Measurements from ENCODE around the gene VPS26B. TPM values are rescaled to one million over a fixed set of nuclear protein-coding genes. Genes with fewer than 3 reads are reported as not detected.

Gene VPS26B
- total and polyA plus RNA-seq, 7 donors = 22.8 to 53.7 (median 35.7) TPM

DNA sequence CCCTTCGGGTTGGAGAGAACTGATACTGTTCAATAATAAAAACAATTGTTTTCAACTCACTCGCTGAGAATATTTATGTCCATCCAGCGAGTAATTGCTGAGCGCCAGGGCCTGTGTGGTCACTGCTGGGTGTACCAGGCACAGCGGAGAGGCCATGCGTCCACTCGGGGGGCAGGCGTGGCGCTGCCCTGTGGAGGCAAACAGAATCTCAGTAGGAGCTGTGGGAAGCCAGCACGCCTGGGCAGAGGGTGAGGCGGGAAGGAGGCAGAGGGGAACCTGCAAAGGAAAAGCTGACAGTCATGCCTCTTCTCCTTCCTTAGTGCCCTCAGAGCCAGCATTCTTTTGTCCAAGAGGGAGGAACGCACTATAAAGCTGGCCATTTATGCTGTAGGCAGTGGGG is 63.1 kb downstream of the VPS26B start:
- Histone ChIP-seq H3K4me3 (no peak overlapping the region), H3K27ac (no peak overlapping the region), H3K36me3 (no peaks in the 10 kb centered on the region), H3K4me1 (no peaks in the 10 kb centered on the region), H3K27me3 (no peaks in the 10 kb centered on the region), H3K9me3 (no peaks in the 10 kb centered on the region)
- 88 to 91% methylated on average over 12 of the region's 12 CpGs for WGBS, 2 donors
- DNase-seq = no peak
- TF ChIP-seq, protein P1, sequence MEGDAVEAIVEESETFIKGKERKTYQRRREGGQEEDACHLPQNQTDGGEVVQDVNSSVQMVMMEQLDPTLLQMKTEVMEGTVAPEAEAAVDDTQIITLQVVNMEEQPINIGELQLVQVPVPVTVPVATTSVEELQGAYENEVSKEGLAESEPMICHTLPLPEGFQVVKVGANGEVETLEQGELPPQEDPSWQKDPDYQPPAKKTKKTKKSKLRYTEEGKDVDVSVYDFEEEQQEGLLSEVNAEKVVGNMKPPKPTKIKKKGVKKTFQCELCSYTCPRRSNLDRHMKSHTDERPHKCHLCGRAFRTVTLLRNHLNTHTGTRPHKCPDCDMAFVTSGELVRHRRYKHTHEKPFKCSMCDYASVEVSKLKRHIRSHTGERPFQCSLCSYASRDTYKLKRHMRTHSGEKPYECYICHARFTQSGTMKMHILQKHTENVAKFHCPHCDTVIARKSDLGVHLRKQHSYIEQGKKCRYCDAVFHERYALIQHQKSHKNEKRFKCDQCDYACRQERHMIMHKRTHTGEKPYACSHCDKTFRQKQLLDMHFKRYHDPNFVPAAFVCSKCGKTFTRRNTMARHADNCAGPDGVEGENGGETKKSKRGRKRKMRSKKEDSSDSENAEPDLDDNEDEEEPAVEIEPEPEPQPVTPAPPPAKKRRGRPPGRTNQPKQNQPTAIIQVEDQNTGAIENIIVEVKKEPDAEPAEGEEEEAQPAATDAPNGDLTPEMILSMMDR (IDR thresholded peaks at IDR 0.05) = no peak
- TF ChIP-seq POLR2A (IDR thresholded peaks at IDR 0.05) = no peak
- TF ChIP-seq POLR2AphosphoS5 (IDR thresholded peaks at IDR 0.05) = no peak
- no peak for TF ChIP-seq EP300 (IDR thresholded peaks at IDR 0.05)
- intact Hi-C loops (cut with DNase I) = no loop called here

DNA sequence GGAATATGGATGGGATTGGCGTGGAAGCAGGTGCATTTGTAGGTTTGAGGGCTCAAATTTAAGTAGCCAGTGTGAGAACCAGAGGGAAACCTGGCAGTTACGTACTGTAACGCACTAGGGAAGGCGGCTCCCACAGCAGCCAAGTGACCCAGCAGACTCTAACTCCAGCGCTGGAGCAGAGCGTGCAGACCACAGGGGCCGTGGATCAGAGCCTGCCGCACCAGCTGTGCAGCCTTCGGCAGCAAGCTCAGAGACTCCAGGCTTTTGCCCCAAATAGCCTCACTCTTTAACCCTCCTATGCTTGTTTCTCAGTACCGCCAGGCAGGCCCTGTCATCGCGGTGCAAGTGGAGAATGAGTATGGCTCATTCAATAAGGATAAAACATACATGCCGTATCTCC is 64.0 kb downstream of the VPS26B start:
- Histone ChIP-seq H3K4me3 (no peak overlapping the region), H3K9me3 (no peaks in the 10 kb centered on the region), H3K27ac (no peak overlapping the region), H3K4me1 (no peaks in the 10 kb centered on the region), H3K27me3 (no peaks in the 10 kb centered on the region), H3K36me3 (no peaks in the 10 kb centered on the region)
- intact Hi-C loops (cut with DNase I) = no loop called here
- TF ChIP-seq POLR2A (IDR thresholded peaks at IDR 0.05) (no peak), EP300 (IDR thresholded peaks at IDR 0.05) (no peak), POLR2AphosphoS5 (IDR thresholded peaks at IDR 0.05) (no peak)
- TF ChIP-seq, protein P1 (IDR thresholded peaks at IDR 0.05) = no peak
- 91 to 93% methylated on average over 13 of the region's 13 CpGs for WGBS, 2 donors
- no peak for DNase-seq

DNA sequence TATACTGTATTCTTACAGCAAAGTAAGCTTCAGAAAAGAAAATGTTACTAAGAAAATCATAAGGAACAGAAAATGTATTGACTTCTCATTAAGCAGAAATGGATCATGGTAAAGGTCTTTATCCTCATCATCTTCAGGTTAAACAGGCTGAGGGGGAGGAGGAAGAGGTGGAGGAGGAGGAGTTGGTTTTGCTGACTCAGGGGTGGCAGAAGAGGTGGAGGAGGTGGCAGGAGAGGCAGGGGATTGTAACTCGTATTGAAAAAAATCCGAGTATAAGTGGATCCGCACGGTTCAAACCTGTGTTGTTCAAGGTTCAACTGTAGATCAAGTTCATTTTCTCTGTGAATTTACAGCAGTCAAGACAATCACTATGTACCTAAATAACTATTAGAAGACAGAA is 64.7 kb downstream of the VPS26B start:
- intact Hi-C loops (cut with DNase I) = no loop called here
- Histone ChIP-seq H3K27ac (no peak overlapping the region), H3K9me3 (no peaks in the 10 kb centered on the region), H3K36me3 (no peaks in the 10 kb centered on the region), H3K27me3 (no peaks in the 10 kb centered on the region), H3K4me1 (no peaks in the 10 kb centered on the region), H3K4me3 (no peak overlapping the region)
- 78% methylated on average over 4 of the region's 4 CpGs for WGBS, 2 donors
- TF ChIP-seq, protein P1 (IDR thresholded peaks at IDR 0.05) = no peak
- no peak for TF ChIP-seq EP300 (IDR thresholded peaks at IDR 0.05)
- TF ChIP-seq POLR2A (IDR thresholded peaks at IDR 0.05) = no peak
- TF ChIP-seq POLR2AphosphoS5 (IDR thresholded peaks at IDR 0.05) = no peak
- DNase-seq = no peak

DNA sequence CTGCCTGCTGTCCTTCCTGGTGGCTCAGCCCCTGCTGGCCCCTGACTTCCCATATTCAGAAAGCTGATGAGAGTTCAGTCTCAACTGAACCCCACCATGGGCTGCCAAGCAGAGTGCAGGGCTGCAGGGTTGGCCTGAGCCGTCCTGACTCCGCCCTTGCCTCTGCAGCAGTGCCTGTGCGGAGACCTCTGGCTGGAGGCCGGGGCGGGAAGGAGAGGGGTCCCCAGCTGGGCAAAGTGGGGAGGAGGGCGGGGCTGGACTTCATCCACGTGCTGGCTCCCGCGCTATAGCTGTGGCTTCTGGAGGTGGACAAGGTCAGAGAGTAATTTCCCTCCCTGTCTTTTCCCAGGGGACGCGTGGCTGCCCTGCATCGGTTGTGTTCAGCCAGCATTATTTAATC is 65.3 kb downstream of the VPS26B start:
- Histone ChIP-seq H3K4me3 (no peak overlapping the region), H3K27ac (no peak overlapping the region), H3K9me3 (no peaks in the 10 kb centered on the region), H3K27me3 (no peaks in the 10 kb centered on the region), H3K36me3 (no peaks in the 10 kb centered on the region), H3K4me1 (no peaks in the 10 kb centered on the region)
- 50 to 55% methylated on average over 12 of the region's 12 CpGs for WGBS, 2 donors
- no peak for DNase-seq
- TF ChIP-seq, protein P1 (IDR thresholded peaks at IDR 0.05) = no peak
- no peak for TF ChIP-seq EP300 (IDR thresholded peaks at IDR 0.05)
- TF ChIP-seq POLR2AphosphoS5 (IDR thresholded peaks at IDR 0.05) = no peak
- no peak for TF ChIP-seq POLR2A (IDR thresholded peaks at IDR 0.05)
- intact Hi-C loops (cut with DNase I) = no loop called here

DNA sequence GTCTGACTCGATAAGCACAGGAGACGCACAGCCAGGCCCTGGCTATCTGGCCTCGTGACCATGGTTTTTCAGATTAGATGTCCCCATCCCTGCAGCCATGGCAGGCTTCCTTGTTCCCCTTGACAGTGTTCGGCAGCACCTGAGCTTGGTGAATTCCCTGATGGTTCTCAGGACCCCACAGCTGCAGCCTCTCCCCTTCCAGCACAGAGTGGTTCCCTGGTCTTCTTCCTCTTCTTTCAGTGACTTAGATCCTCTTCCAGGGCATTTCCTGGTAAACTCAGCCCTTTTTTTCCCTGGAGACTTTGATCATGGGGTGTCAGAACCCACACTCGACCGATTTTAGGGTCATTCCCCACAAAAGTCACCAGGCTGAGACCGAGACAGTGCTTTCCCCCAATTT is 66.2 kb downstream of the VPS26B start:
- H3K4me3 ChIP-seq = no peak overlapping the region
- H3K4me1 ChIP-seq = no peaks in the 10 kb centered on the region
- no peaks in the 10 kb centered on the region for H3K9me3 ChIP-seq
- TF ChIP-seq POLR2A (IDR thresholded peaks at IDR 0.05) (no peak), EP300 (IDR thresholded peaks at IDR 0.05) (no peak), POLR2AphosphoS5 (IDR thresholded peaks at IDR 0.05) (no peak)
- TF ChIP-seq, protein P1 (IDR thresholded peaks at IDR 0.05) = no peak
- no peaks in the 10 kb centered on the region for H3K27me3 ChIP-seq
- intact Hi-C loops (cut with DNase I) = no loop called here
- DNase-seq = no peak
- no peak overlapping the region for H3K27ac ChIP-seq
- WGBS, 2 donors = 88 to 89% methylated on average over 7 of the region's 7 CpGs
- H3K36me3 ChIP-seq = no peaks in the 10 kb centered on the region

Data from sigmoid colon (tissue), 7 donors.